ENCODE data around the gene NPAS2.

The NPAS2 gene

GRCh38 chr2:100919316-100919715, 99.4 kb downstream of the NPAS2 start:
- TF ChIP-seq CTCF (conservative IDR thresholded peaks at IDR 0.05; ENCODE audit: low read length): peak; percentile 16
- no peak for DNase-seq (ENCODE audit: low read depth)
- H3K4me3 ChIP-seq (ENCODE audit: low read length): no peak overlapping the region

GRCh38 chr2:100921685-100922161, 101.8 kb downstream of the NPAS2 start:
- peak; percentile 83 for DNase-seq (ENCODE audit: low read depth)
- TF ChIP-seq CTCF (conservative IDR thresholded peaks at IDR 0.05; ENCODE audit: low read length): no peak
- no peak overlapping the region for H3K4me3 ChIP-seq (ENCODE audit: low read length)

- H3K4me3 ChIP-seq (ENCODE audit: low read length): no peak overlapping the region
- no peak for DNase-seq (ENCODE audit: low read depth)
- TF ChIP-seq CTCF (conservative IDR thresholded peaks at IDR 0.05; ENCODE audit: low read length): no peak
Measured at GRCh38 chr2:100923461-100924060, 103.6 kb downstream of the NPAS2 start.

GRCh38 chr2:100924122-100924519, 104.2 kb downstream of the NPAS2 start:
- H3K4me3 ChIP-seq (ENCODE audit: low read length): peak overlapping the region; percentile 39; the same call in 1 of the 2 replicates
- no peak for TF ChIP-seq CTCF (conservative IDR thresholded peaks at IDR 0.05; ENCODE audit: low read length)

GRCh38 chr2:100924520-100925451, 104.8 kb downstream of the NPAS2 start:
- TF ChIP-seq CTCF (conservative IDR thresholded peaks at IDR 0.05; ENCODE audit: low read length): no peak
- H3K4me3 ChIP-seq (ENCODE audit: low read length): peak overlapping the region; percentile 39
- DNase-seq (ENCODE audit: low read depth): peak; percentile 58

More at GRCh38 chr2:100924122-100924519, 104.2 kb downstream of the NPAS2 start:
- no peak for DNase-seq (ENCODE audit: low read depth)

GRCh38 chr2:100928235-100928634, 108.3 kb downstream of the NPAS2 start:
- no peak overlapping the region for H3K4me3 ChIP-seq (ENCODE audit: low read length)
- DNase-seq (ENCODE audit: low read depth): no peak
- no peak for TF ChIP-seq CTCF (conservative IDR thresholded peaks at IDR 0.05; ENCODE audit: low read length)

All from AG10803 (cell line).